ENCODE measurements around the gene CCDC194. TPM values are rescaled to one million over a fixed set of nuclear protein-coding genes. Genes with fewer than 3 reads are reported as not detected.

The CCDC194 gene
- total and polyA plus RNA-seq, 2 of the 8 experiments (the other 6 are each of a cell fraction or from before 2014, with no cell fraction given), result 0.33 TPM; not detected in 1

DNA sequence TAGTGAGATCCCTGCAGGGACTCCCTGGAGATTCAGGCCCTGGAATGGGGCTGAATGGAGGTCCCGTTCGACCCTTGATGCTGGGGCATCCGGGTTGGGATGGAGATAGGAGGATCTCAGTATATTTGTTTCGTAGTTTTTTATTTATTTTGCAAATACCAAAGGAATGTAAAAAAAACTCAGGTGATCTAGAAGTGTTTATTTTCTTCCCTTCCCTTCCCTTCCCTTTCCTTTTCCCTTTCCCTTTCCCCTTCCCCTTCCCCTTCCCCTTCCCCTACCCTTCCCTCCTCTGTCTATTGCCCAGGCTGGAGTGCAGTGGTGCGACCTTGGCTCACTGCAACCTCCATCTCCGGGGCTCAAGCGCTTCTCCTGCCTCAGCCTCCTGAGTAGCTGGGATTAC, 52.2 kb downstream of the CCDC194 start:
- H3K56ac ChIP-seq (replicated peaks; ENCODE audit: insufficient read length, low read depth, low read length), result no peak overlapping the region

More for the DNA sequence above, 52.2 kb downstream of the CCDC194 start:
- Histone ChIP-seq H3K79me2 (ENCODE audit: control insufficient read depth in 1 of 2, insufficient read depth in 2 of 2, low read length in 2 of 2) (no peaks in the 10 kb centered on the region), H3K27me3 (replicated peaks in 1 of 4; ENCODE audit: control insufficient read depth in 3 of 4, extremely low read depth in 1 of 4, insufficient read depth in 3 of 4, low read length in 3 of 4) (no peaks in the 10 kb centered on the region), H3K4me1 (replicated peaks in 1 of 4; ENCODE audit: control insufficient read depth in 3 of 4, insufficient read depth in 4 of 4, low read length in 3 of 4) (peaks cover 0 to 25% (median 19%) of the 10 kb centered on the region in 4 experiments; a peak in 5 of 7 replicates), H3K4ac (replicated peaks; ENCODE audit: insufficient read length, low read depth, low read length) (no peak overlapping the region), H3K36me3 (ENCODE audit: control insufficient read depth in 2 of 4, insufficient read depth in 4 of 4, low read length in 3 of 4) (peaks cover 0 to 3% (median 0%) of the 10 kb centered on the region in 4 experiments; a peak in 1 of 8 replicates), H4K5ac (ENCODE audit: insufficient read length, low read depth, low read length) (no peak overlapping the region), H3K9ac (replicated peaks in 1 of 4; ENCODE audit: extremely low read depth in 1 of 4, low read depth in 3 of 4, low read length in 3 of 4) (no peak overlapping the region), H3K9me3 (ENCODE audit: insufficient read depth in 2 of 2, low read depth in 1 of 2, low read length in 1 of 2) (no peaks in the 10 kb centered on the region), H2AK5ac (ENCODE audit: low read depth, low read length) (no peak overlapping the region), H3K23ac (ENCODE audit: insufficient read length) (no peak overlapping the region), H2BK12ac (ENCODE audit: low read depth, low read length) (no peak overlapping the region), H2BK20ac (ENCODE audit: low read length) (no peak overlapping the region), H2AFZ (ENCODE audit: low read length) (no peak overlapping the region), H3K23me2 (ENCODE audit: low read depth, low read length) (peaks cover 13% of the 10 kb centered on the region), H4K8ac (ENCODE audit: extremely low read depth, insufficient read depth, low read length) (no peak overlapping the region), H2BK15ac (ENCODE audit: low read length) (no peak overlapping the region), H3K79me1 (ENCODE audit: low read depth, low read length) (peaks cover 3% of the 10 kb centered on the region), H3K14ac (ENCODE audit: insufficient read length) (no peak overlapping the region), H3K4me2 (ENCODE audit: insufficient read depth in 1 of 2, low read depth in 2 of 2, low read length in 2 of 2) (no peak overlapping the region), H2BK5ac (ENCODE audit: low read depth, low read length) (no peak overlapping the region), H3K18ac (ENCODE audit: extremely low read depth, low read length) (no peak overlapping the region), H3K27ac (ENCODE audit: low read depth, low read length) (no peak overlapping the region), H3K4me3 (ENCODE audit: extremely low read depth in 1 of 4, insufficient read depth in 2 of 4, low read depth in 3 of 4, low read length in 4 of 4) (no peak overlapping the region), H4K20me1 (replicated peaks in 1 of 2; ENCODE audit: control insufficient read depth in 1 of 2, insufficient read depth in 2 of 2, low read length in 2 of 2) (peaks cover 0 to 2% of the 10 kb centered on the region in 2 experiments), H4K91ac (replicated peaks; ENCODE audit: insufficient read length, low read length) (no peak overlapping the region), H2BK120ac (replicated peaks; ENCODE audit: low read depth, low read length) (no peak overlapping the region)
- ChIA-PET POLR2A (ENCODE audit: partially characterized antibody) (interaction anchor here (0.6 to 13.5 kb wide), 4 partner anchors 8 to 83 kb away, joined by 3 to 100 read pairs (median 4); no protein-coding TSS in a partner anchor), CTCF (ENCODE audit: partially characterized antibody) (interaction anchor here (0.7 to 13.5 kb wide), 5 partner anchors 9 to 189 kb away, joined by 3 to 153 read pairs (median 5); partner anchors contain the start of gene CCDC194)
- DNase-seq (ENCODE audit: low read depth in 1 of 2, low spot score in 2 of 2) (no peak), FAIRE-seq (no peak)
- WGBS, 2 experiments (ENCODE audit: extremely low coverage in 1 of 2, insufficient coverage in 1 of 2, insufficient read length in 1 of 2, insufficient replicate concordance in 2 of 2, low coverage in 1 of 2, low lambda C conversion rate in 2 of 2, missing lambda C conversion rate in 1 of 2), result 87% methylated on average over 7 of the region's 7 CpGs; no CpG with 5 or more reads in 1 of the 2 experiments
- TF ChIP-seq RNF2 (IDR thresholded peaks at IDR 0.05; ENCODE audit: borderline replicate concordance, low read depth, low read length, missing control alignments, poor library complexity, severe bottlenecking) (no peak), YY1 (IDR thresholded peaks at IDR 0.05; ENCODE audit: low read depth, low read length) (no peak), SIX5 (IDR thresholded peaks at IDR 0.05; ENCODE audit: low read depth, low read length) (no peak), JUND (IDR thresholded peaks at IDR 0.05; ENCODE audit: low read length) (no peak), POU5F1 (IDR thresholded peaks at IDR 0.05; ENCODE audit: low read depth, low read length) (no peak), RFX5 (IDR thresholded peaks at IDR 0.05; ENCODE audit: borderline replicate concordance, low read depth, low read length) (no peak), CBX8 (IDR thresholded peaks at IDR 0.05; ENCODE audit: borderline replicate concordance, low read depth, low read length) (no peak), SP1 (IDR thresholded peaks at IDR 0.05; ENCODE audit: low read depth, low read length) (no peak), GTF2F1 (IDR thresholded peaks at IDR 0.05; ENCODE audit: borderline replicate concordance, low read depth, low read length) (no peak), SRF (IDR thresholded peaks at IDR 0.05; ENCODE audit: low read depth, low read length) (no peak), TBP (IDR thresholded peaks at IDR 0.05; ENCODE audit: low read depth, low read length) (no peak)
